Activated naive CD4-positive, alpha-beta T cell treated with anti-CD3 and anti-CD28 coated beads for 36 hours (primary cell): Measurements from ENCODE around the gene OR6A2. TPM values are rescaled to one million over a fixed set of nuclear protein-coding genes. Genes with fewer than 3 reads are reported as not detected.
"Not testable (repeated sequence)": the region's sequence is repeated elsewhere in the genome, so short reads cannot be mapped to it uniquely, and the experiment has no call there.

Experiments used
- CTCF ChIA-PET: fragments of 350-600 bp; sonication (Branson Sonifier 250); formaldehyde crosslinking; loops from one replicate; lab custom pipeline; 2021; ENCODE audit warnings: antibody characterized with exemption; lab: Charles Lee
- DNase-seq: peaks from one replicate; pipeline ENCODE4 v3.0.0-alpha.2; 2020
- H3K27ac Mint-ChIP-seq: one replicate; pipeline ENCODE4 v1.8.0; 2021; ENCODE audit warnings: mild to moderate bottlenecking, mixed read lengths
- H3K27me3 Mint-ChIP-seq: one replicate; pipeline ENCODE4 v1.8.0; 2021; ENCODE audit warnings: low read depth, mixed read lengths
- H3K36me3 Mint-ChIP-seq: one replicate; pipeline ENCODE4 v1.8.0; 2021; ENCODE audit warnings: low read depth, mixed read lengths
- H3K4me1 Mint-ChIP-seq: one replicate; pipeline ENCODE4 v1.8.0; 2021; ENCODE audit warnings: low read depth, mixed read lengths
- H3K4me3 Mint-ChIP-seq: one replicate; pipeline ENCODE4 v1.8.0; 2021; ENCODE audit warnings: mild to moderate bottlenecking, moderate library complexity, mixed read lengths
- H3K9me3 Mint-ChIP-seq: one replicate; pipeline ENCODE4 v1.8.0; 2021; ENCODE audit warnings: mixed read lengths
- intact Hi-C: fragments of 100-400 bp; cut with micrococcal nuclease; formaldehyde crosslinking; loops from one replicate; pipeline ENCODE4 v1.15.1; 2023
- total RNA-seq, 2 experiments: library from RNA; stranded (reverse); gene quantifications; one replicate each; pipeline ENCODE4 v1.2.3, GENCODE V29; 2021

OR6A2 gene
- total RNA-seq, 2 experiments from 2014 or later, result 0.05 TPM; not detected in 1

DNA sequence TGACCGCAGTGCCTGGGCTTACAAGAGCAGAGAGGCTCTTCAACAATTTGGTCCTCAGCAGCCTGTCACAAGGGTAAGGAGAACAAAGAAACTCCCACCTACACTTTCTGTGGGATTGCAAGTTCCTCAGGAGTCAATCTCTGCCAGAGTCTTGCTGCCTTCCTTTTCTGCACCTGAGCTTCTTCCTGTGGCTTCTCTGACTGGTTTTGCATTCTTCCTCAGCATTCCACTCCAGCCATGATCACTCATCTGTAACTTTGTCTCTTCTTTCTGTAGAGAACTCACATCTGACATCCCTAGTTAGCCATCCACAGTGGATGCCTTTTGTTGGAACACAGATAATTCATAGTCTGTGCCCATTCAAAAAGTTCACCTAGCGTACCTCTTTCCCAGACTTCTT, 14.2 kb upstream of the OR6A2 start:
- no peaks in the 10 kb centered on the region for H3K4me1 Mint-ChIP-seq
- no peak overlapping the region for H3K27ac Mint-ChIP-seq
- H3K27me3 Mint-ChIP-seq, result peaks cover 11% of the 10 kb centered on the region
- intact Hi-C loops, result loop anchor here (2.0 to 10.0 kb wide), 4 partner anchors 111 to 629 kb away; partner anchors contain the start of genes OR2D3 and ZNF215
- CTCF ChIA-PET, result interaction anchor here (1.8 kb wide), 1 partner anchor 49 kb away, joined by 8 read pairs; the partner anchor contains the start of gene OR10A2
- H3K9me3 Mint-ChIP-seq, result no peaks in the 10 kb centered on the region
- DNase-seq, result no peak
- no peak overlapping the region for H3K4me3 Mint-ChIP-seq
- H3K36me3 Mint-ChIP-seq, result no peaks in the 10 kb centered on the region

DNA sequence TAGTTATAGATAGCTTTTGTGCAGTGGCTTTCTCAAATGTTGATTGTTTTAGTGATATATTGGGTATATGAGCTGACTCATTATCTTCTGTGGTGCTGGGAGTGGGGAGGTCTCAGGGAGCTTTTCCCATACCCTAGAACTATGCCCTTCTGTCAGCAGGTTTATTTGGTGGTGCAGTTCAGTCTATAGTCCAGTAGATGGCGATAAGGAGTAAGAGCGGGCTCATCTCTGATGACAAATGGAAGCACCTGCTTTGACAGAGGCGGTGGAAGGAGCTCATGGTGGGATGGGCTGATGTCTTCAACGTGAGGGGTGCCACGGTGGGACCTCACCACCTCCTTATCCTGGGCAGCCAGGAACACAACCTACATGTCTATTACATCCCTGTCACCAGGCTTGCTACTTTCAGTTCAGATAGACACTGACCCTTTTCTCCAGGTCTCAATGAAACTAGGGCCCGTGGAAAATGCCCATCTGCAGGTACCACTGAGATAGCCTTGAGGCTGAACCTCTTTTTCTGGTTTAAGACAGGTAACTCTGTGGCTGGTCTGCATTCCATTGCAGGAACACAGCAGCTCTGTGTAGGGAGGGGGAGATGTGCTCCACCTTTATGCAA, 13.0 kb upstream of the OR6A2 start:
- H3K36me3 Mint-ChIP-seq, result no peaks in the 10 kb centered on the region
- CTCF ChIA-PET, result interaction anchor here (0.6 to 1.8 kb wide), 42 partner anchors 9 to 648 kb away, joined by 3 to 12 read pairs (median 3); partner anchors contain the start of genes OR10A2 and OR6A2
- H3K9me3 Mint-ChIP-seq, result no peaks in the 10 kb centered on the region
- DNase-seq, result peak; percentile 45
- peaks cover 15% of the 10 kb centered on the region for H3K27me3 Mint-ChIP-seq
- intact Hi-C loops, result loop anchor here (1.0 to 10.0 kb wide), 5 partner anchors 112 to 882 kb away; partner anchors contain the start of genes OR2D3 and ZNF215
- H3K4me1 Mint-ChIP-seq, result no peaks in the 10 kb centered on the region
- H3K4me3 Mint-ChIP-seq, result no peak overlapping the region
- no peak overlapping the region for H3K27ac Mint-ChIP-seq

GRCh38 chr11:6801075-6801474, 1.6 kb upstream of the OR6A2 start:
- CTCF ChIA-PET, result interaction anchor here (0.6 to 1.2 kb wide), 2 partner anchors 11 to 90 kb away, joined by 3 to 5 read pairs; no protein-coding TSS in a partner anchor
- H3K4me3 Mint-ChIP-seq, H3K27ac Mint-ChIP-seq, H3K27me3 Mint-ChIP-seq, H3K4me1 Mint-ChIP-seq, H3K36me3 Mint-ChIP-seq, intact Hi-C loops, DNase-seq, H3K9me3 Mint-ChIP-seq: not testable (repeated sequence)

GRCh38 chr11:6794639-6795038, 4.8 kb downstream of the OR6A2 start:
- CTCF ChIA-PET, result interaction anchor here (2.6 kb wide), 1 partner anchor 18 kb away, joined by 7 read pairs; no protein-coding TSS in a partner anchor
- no peaks in the 10 kb centered on the region for H3K9me3 Mint-ChIP-seq
- no peaks in the 10 kb centered on the region for H3K27me3 Mint-ChIP-seq
- H3K4me1 Mint-ChIP-seq, result no peaks in the 10 kb centered on the region
- H3K27ac Mint-ChIP-seq, result no peak overlapping the region
- H3K36me3 Mint-ChIP-seq, result no peaks in the 10 kb centered on the region
- intact Hi-C loops, result no loop called here
- DNase-seq, result no peak
- H3K4me3 Mint-ChIP-seq, result no peak overlapping the region

DNA sequence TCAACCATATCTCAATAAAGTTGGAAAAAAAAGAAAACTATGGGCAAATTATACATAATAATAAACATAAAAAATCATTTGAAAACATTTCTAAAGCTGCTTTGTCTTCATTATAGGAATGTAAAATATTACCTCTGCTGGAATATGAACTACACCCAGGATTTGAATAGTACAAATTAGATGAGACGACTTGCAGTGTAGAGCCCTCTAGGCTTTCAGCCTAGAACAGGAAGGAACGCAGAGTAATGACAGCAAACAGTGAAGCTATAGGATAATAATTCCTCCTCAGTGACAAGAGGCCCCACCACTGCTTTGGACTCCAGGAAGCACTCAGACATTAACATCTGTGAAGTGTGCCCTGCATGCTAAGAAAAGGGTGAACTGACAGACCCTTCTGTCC, 8.9 kb downstream of the OR6A2 start:
- no peaks in the 10 kb centered on the region for H3K36me3 Mint-ChIP-seq
- CTCF ChIA-PET, result no interaction called here
- no peaks in the 10 kb centered on the region for H3K9me3 Mint-ChIP-seq
- no peak for DNase-seq
- peaks cover 4% of the 10 kb centered on the region for H3K27me3 Mint-ChIP-seq
- intact Hi-C loops, result no loop called here
- H3K4me1 Mint-ChIP-seq, result no peaks in the 10 kb centered on the region
- H3K27ac Mint-ChIP-seq, result no peak overlapping the region
- no peak overlapping the region for H3K4me3 Mint-ChIP-seq

DNA sequence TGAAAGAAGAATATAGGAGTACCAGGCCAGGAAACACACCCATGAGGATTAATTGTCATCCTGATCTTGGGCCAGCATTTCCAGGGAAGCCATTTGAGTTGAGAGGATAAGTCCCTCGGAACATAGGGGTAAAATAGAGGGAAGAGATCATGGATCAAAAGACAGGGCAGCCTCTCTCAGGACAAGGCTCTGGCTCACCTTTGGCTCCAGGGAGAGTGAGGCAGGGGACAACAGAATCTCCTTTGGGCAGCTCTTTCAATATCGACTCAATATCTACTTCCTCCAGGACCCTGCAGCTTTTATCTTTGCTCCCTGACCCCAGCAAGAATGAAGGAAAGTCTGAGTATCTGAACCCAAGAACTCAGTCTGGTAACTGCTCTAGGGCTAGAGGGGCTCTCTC, 16.8 kb downstream of the OR6A2 start, which contains the start of gene OR2AG1:
OR2AG1 (plus strand) TSS at position 301 of the 400 bp plus-strand sequence. CDS start 2,018 bp downstream, outside the sequence.
- no peak for DNase-seq
- H3K27ac Mint-ChIP-seq, result no peak within 1 kb of the TSS
- no peaks in the 10 kb centered on the region for H3K9me3 Mint-ChIP-seq
- intact Hi-C loops, result no loop called here
- no peaks in the 10 kb centered on the region for H3K36me3 Mint-ChIP-seq
- H3K27me3 Mint-ChIP-seq, result peaks cover 2% of the 10 kb centered on the region
- H3K4me1 Mint-ChIP-seq, result no peaks in the 10 kb centered on the region
- CTCF ChIA-PET, result no interaction called here
- no peak within 1 kb of the TSS for H3K4me3 Mint-ChIP-seq

DNA sequence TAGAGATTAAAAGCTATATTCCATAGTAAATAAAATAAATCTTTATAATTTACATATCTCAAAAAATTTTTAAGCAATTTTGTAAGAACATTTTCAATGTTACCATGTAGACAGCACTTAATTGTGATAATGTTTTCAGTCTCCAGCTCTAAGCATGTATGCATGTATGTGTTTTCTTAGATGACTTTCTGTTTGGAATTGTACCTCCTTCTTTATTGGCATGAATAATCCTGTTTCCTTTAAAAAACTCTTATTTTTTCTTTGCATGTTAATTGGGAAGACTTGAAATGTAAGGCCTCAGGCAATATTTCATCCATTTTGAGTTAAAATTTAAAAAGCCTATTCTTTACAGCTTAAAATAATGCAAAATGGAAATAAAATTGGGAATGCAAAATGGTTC, 18.7 kb downstream of the OR6A2 start:
- no peaks in the 10 kb centered on the region for H3K36me3 Mint-ChIP-seq
- no peaks in the 10 kb centered on the region for H3K4me1 Mint-ChIP-seq
- CTCF ChIA-PET, result no interaction called here
- DNase-seq, result no peak
- peaks cover 2% of the 10 kb centered on the region for H3K27me3 Mint-ChIP-seq
- no peak overlapping the region for H3K4me3 Mint-ChIP-seq
- H3K27ac Mint-ChIP-seq, result no peak overlapping the region
- no peaks in the 10 kb centered on the region for H3K9me3 Mint-ChIP-seq
- intact Hi-C loops, result no loop called here

DNA sequence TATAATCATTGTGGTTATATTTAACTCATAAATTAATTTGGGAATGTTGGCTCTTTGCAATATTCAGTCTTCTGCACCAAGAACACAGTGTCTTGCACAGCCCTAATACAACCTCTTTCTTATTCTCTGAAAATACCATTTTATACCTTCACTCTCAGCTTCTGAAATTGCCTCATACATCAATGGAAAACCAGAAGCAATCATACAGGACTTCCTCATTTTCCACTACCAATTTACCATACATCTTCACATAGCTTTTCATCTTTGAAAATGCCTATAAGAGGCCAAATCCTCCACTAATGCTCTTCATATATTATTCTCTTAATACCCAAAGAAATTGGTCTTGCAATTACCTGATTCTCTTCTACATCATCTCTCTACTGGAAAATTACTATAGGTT, 21.0 kb downstream of the OR6A2 start:
- Mint-ChIP-seq H3K4me3 (no peak overlapping the region), H3K4me1 (no peaks in the 10 kb centered on the region), H3K27me3 (peaks cover 2% of the 10 kb centered on the region), H3K27ac (no peak overlapping the region), H3K36me3 (no peaks in the 10 kb centered on the region), H3K9me3 (no peaks in the 10 kb centered on the region)
- intact Hi-C loops, result no loop called here
- no peak for DNase-seq
- CTCF ChIA-PET, result interaction anchor here (0.6 to 1.5 kb wide), 4 partner anchors 13 to 73 kb away, joined by 3 to 5 read pairs (median 4); no protein-coding TSS in a partner anchor

GRCh38 chr11:6771926-6772893, 27.3 kb downstream of the OR6A2 start, which contains the start of gene OR2AG2:
TSS of gene OR2AG2 (minus strand) at chr11:6771976. CDS start at chr11:6768957, 3,019 bp downstream.
- H3K36me3 Mint-ChIP-seq, result no peaks in the 10 kb centered on the region
- no peak within 1 kb of the TSS for H3K27ac Mint-ChIP-seq
- no peaks in the 10 kb centered on the region for H3K4me1 Mint-ChIP-seq
- no peaks in the 10 kb centered on the region for H3K9me3 Mint-ChIP-seq
- no peak within 1 kb of the TSS for H3K4me3 Mint-ChIP-seq
- H3K27me3 Mint-ChIP-seq, result no peaks in the 10 kb centered on the region
- intact Hi-C loops, result no loop called here
- DNase-seq, result no peak
- CTCF ChIA-PET, result interaction anchor here (0.6 to 1.1 kb wide), 3 partner anchors 17 to 393 kb away, joined by 3 to 6 read pairs (median 6); no protein-coding TSS in a partner anchor

DNA sequence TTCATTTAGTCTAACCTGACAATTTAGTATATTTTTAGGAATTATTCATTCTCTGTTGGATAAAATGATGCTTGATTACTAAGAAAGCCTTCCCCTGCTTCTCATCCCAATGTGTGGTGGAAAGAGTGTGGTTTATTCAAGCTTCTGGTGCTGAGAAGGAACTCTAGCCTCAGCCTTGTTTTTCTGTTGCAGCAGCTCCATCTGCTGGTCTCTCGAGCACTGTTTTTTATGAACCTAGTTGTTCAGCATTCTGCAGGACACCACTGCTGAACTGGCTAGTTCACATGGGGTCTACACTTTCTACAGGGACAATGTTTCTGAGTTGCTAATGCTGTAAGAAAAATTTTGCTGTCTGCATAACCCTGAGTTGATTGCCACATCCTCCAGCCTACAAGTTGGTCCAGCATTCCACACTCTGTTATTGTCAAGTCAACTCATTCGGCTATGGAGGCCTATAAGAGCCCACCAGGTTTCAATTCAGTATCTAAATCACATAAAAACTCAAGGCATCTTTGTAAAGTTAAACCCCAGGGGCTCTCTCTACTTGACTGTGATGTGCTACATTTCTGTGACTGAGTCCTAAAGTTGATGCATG, 42.0 kb downstream of the OR6A2 start:
- Mint-ChIP-seq H3K36me3 (no peaks in the 10 kb centered on the region), H3K27me3 (no peaks in the 10 kb centered on the region), H3K27ac (no peak overlapping the region), H3K9me3 (no peaks in the 10 kb centered on the region), H3K4me3 (no peak overlapping the region), H3K4me1 (peaks cover 10% of the 10 kb centered on the region)
- CTCF ChIA-PET, result interaction anchor here (0.8 to 15.3 kb wide), 13 partner anchors 8 to 379 kb away, joined by 3 to 368 read pairs (median 14); no protein-coding TSS in a partner anchor
- intact Hi-C loops, result loop anchor here (1.0 to 5.0 kb wide), 6 partner anchors 19 to 379 kb away; no protein-coding TSS in a partner anchor
- DNase-seq, result peak; percentile 86

- no peaks in the 10 kb centered on the region for H3K9me3 Mint-ChIP-seq
- no peaks in the 10 kb centered on the region for H3K36me3 Mint-ChIP-seq
- intact Hi-C loops, result loop anchor here (1.0 to 5.0 kb wide), 3 partner anchors 10 to 377 kb away; no protein-coding TSS in a partner anchor
- no peak for DNase-seq
- CTCF ChIA-PET, result interaction anchor here (1.0 to 15.3 kb wide), 17 partner anchors 7 to 378 kb away, joined by 3 to 368 read pairs (median 11); partner anchors contain the start of gene TPP1
- H3K4me3 Mint-ChIP-seq, result no peak overlapping the region
- H3K27me3 Mint-ChIP-seq, result no peaks in the 10 kb centered on the region
- no peak overlapping the region for H3K27ac Mint-ChIP-seq
- peaks cover 10% of the 10 kb centered on the region for H3K4me1 Mint-ChIP-seq
These were observed 43.5 kb downstream of the OR6A2 start for GRCh38 chr11:6755953-6756347.
